Femur (tissue), 1 donor: ENCODE results near the gene PNMA1.
A peak's percentile ranks its signal among the peaks of the same experiment; 100 is the strongest.

Experiments used
- DNase-seq: peaks from one replicate; pipeline ENCODE4 v3.0.0-alpha.2; 2017

Gene PNMA1

DNA sequence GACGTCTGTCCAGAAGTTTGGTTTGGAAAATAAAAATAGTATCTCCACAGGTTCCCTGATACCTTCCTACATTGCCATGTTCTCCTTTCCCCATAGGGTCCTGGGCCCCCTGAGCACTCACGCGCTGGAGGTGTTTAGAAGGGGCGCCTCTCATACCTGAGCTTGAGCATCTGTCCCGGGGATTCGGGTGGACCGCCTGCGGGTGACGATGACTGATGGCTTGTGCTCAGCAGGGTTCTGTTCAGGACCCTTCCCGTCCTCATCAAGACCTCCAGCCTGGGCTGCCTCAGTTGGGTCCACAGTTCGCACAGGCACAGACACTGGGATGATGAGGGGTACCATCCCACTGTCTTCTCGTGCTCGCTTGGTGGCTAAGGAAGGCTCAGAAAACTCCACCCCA is 22.7 kb upstream of the PNMA1 start:
- DNase-seq = no peak

DNA sequence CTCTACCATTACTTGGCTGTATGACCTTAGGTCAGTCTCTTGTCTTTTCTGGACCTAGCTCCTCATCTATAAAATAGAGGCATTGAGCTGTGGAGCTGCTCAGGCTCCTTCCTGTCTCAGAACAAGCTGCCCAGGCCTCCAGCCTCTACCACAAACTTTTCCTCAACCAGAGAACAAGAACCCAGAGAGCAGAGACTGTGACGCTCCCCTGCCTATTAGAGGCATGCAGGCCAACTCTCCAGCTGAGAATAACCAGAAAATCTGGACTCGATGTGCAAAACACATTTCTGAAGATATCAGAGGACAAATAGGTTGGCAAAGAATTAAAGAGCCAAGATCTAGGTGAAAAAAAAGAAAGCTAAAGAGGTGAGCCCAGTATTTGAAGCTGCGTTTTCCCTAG is 17.8 kb upstream of the PNMA1 start:
- DNase-seq = no peak

DNA sequence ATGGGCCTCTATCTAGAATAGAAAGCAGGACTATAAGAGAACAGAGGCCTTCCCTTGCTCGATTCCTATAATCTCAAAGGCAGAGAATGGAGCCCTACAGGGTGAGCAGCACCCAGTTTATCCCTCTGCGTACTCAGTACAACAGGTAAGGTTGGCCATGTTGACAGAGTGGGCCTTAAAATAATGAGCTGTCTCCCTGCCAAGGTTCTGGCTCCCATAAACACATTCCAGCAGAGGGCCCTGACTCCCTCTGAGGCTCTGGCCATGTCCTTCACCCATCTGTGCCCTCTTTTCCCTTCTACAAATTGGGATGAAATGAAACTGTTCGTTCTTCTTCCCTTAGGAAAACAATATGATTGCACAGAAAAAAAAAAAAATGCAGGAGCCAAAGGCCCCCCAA is 16.9 kb upstream of the PNMA1 start:
- no peak for DNase-seq

DNA sequence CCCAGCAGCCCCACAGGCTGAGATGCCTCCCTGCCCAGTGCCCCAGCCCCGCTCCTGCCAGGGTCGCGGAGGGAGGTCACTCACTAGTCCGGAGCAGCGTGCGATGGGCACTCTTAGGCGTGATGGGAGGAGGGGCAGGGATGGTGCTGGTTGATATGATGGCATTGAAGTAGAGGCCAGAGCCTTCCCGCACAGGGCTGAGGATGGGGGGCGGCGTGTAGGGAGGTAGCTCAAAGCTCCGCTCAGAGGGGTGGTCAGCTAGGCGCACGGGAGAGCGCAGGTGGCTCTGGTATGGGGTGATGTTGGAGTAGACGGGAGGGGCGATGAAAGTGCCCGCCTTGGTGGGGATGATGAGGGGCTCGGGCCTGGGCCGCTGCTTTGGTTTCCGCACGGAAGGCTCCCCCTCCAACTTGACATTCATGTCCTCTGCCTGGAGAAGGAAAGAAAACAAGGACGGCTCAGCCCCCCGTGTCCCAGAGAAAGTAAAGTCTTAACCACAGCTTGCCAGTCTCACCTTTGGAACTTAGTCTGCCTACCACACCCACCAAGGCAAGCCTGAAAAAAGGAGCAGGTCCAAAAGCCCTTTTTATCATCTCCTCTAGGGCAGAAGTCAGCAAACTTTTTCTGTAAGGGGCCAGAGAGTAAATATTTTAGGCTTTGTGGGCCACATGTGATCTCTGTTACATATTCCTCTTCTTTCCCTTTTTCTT is 15.5 kb upstream of the PNMA1 start:
- DNase-seq = no peak

DNA sequence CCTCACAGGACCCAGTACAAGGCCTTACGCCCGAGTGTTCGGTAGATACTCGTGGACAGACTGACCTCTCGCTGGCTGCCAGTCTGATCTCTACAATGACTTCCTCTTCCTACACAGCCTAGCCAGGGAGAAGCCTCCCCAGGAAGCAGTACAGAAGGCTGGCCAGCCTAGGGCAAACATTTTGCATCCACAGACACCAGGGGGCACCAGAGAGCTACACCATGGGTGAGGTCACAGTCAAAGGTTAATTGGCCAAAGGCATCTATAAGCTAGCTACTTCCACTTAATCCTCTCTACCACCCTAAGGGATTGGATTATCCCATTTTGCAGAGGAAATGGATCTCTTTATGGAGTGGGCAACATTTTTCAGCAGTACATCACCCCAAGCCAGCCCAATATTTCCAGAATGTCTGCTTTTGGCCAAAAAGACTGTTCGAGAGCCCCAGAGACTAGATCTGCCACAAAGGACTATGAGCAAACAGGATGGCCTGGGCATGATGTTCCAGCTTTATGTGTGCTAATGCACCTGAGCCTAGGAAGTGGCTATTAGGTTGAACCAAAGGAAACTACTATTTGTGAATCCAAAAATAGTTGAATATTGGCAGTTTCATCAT is 14.6 kb upstream of the PNMA1 start:
- peak; percentile 90 for DNase-seq

DNA sequence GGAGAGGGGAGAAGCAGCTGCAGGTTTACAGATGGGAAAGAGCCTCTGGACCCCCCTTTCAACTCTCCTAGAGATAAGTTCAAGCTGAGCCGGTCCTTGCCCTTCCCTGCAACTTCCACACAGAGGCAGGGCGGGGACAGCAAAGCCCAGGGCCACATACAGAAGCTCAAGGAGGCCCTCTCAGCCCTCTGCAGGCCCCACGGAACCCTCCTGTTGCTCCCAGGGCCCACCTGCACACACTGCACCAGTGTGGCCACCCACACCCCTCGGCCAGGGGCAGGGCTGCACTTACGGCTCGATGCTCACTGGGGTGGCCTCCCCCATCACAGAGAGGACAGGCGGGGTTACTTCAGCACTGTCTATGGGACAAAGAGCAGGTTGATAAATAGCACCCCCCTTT is 13.0 kb upstream of the PNMA1 start:
- DNase-seq = no peak

DNA sequence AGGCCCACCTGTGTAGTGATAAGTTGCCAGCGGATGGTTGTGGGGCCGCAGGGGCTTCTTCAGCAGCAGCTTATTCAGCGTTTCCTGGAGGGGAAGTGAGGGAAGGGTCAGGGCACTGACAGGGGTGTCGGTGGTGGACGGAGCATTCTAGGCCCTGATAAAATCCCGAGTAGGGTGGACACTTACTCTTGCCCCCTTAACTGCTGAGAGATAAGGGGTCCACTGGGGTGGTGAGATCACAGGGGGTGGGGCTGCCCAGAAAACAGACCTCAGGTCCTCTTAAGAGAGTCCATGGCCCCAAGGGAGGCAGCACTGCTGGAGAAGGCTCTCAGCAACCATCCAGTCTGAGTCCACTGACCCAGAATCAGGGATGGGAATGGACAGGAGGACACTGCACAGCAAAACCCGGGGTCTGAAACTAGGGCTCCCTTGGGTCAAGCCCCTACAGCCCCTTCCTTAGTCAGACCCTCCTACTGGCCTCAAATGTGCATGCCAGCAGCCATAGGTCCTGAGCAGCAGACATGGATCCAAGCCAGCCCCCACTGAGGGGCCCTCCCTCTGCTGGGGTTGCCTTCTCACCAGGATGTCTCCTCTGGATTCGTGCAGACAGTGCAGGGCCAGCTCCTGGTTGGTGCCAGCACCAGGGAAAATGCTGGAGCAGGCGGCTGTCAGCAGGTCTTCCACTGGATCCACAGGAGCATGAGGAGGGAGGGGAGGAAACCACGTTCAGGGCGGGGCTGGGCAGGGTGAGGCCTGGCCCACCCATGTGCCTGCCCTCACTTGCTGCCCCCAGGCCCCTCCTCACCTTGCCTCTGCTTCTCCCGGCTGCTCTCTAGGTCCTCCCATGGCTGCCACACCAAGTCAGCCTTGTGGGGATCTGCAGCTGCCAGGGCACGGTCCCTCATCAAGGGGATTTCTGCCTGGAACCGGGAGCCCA is 12.1 kb upstream of the PNMA1 start:
- DNase-seq = no peak

DNA sequence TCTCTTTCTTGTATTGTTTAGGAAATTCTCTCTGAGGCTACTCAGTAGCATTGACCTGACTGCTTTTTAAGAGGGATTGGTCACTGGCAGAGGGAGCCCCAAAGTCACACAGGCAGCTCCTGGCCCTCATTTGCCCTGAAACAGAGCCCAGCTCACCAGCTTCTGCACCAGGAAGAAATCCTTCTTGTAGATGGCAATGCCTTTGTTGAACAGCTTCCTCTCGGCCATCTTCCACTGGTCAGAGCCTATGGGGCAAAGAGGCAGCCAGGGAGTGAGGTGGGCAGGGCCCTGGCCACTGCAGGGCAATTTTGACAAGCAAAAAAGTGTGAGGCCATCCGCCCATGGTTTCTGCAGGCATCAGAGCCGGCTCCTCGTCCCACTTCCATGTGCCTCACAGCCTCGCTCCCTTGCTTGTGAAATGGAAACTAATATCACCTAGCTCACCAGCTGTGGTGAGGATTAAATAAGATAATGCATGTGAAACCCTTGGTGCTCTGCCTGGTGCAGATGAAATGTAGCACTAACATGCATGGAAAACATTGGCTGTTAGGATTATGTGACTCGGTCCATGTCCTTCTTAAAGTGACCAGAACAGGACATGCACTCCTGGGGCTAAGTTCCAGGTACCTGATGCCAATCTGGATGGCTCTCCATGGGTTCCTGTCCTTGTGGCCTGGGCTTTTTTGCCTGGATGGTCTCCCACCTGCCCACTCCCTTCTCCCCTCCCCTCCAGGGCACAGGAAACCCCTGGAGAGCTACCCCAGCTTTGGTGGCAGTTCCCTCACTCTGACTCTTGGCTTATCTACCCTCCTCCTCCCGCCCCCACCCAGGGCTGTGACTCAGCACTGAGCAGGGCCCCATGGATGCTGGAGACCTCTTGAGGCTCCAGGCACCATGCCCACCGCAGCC is 11.2 kb upstream of the PNMA1 start:
- no peak for DNase-seq

DNA sequence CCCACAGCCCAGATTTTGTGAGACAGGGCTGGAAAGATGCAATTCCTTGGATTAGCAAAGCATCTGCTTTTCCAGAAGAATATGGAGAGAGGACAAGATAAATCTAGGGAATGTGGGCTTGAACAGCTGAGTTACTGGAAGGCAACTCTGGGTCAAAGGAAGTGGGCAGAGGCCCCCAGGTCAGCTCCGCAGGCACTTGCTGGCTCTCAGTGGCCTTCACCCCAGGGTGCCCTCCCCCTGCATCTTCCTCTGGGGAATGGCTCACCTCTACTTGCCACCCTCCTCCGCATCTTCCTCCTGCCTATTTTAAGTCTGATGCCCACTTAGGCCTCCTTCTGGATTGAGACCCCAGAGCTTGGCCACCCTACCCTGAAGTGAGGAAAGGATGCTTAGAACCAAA is 10.5 kb upstream of the PNMA1 start:
- no peak for DNase-seq

DNA sequence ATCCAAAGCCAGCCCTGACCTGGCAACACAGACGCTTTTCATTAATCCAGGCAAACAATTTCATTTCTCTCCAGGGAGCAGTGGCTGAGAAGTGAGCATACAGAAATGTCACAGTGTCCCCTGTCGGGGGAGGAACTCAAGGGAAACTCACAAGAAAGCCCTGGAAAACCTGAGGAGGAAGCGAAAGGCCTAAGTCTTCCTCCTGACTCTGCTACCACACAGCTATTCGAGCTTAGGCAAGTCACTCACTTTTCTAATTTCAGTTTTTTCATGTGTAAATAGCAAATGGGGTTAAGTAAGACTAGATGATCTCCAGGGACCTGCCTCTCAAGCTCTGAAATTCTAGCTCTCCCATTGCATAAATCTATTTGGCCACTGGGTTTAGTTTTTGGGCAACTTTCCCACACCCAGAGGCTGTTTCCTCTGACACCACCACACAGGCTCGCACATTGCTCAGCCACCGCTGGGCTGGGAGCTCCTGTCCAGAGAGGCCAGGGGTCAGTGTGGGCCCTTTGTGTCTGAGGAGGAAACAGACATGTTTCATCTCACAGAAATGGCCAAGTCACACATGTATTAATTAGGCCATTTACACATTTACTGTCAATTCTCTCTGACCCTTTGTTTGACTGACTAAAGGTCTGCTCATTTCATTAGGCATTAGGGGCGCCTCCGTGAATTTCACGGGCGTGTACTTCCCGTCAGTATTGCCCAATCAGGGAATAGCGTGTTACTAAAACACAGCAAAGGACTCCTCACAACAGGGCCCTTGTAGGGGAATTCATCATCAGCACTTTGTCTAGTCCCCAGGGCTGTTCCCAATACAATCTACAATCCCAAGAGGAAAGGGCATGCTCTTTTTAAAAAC is 9.8 kb upstream of the PNMA1 start:
- DNase-seq = peak; percentile 71

DNA sequence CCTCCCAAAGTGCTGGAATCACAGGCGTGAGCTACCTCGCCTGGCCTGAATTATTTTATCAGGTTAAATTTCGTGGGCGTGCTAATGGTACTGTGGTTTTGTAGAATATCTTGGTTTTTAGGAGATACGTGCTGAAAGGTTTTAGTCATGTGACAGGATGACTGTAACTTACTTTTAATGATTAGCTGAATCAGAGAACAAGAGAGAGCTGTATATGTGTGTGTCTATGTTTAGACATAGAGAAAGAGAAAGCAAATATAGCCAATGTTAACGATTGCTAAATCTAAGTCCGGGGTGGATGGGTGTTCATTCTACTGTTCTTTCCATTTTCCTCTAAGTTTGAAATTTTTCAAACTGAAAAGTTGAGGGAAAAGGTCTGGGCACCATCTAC is 9.2 kb upstream of the PNMA1 start:
- DNase-seq = no peak

DNA sequence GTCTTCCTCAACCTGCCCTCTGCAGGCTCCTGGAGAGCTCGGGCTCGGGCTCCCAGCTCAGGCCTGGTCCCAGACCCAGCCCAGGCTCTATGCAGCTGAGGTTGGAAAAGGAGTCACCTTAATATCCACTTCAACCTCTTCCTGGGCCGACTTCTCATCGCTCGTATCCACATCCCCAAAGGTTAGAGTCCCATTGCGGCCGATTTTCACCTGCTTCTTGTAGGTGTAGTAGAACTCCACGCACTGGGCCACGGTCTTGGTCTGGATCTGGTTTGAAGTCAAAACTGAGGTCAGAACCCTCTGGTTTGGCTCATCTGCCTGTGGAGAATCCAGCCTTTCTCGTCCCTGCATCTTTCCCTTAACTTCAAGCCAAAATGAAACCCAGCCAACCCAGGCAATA is 8.4 kb upstream of the PNMA1 start:
- DNase-seq = no peak

DNA sequence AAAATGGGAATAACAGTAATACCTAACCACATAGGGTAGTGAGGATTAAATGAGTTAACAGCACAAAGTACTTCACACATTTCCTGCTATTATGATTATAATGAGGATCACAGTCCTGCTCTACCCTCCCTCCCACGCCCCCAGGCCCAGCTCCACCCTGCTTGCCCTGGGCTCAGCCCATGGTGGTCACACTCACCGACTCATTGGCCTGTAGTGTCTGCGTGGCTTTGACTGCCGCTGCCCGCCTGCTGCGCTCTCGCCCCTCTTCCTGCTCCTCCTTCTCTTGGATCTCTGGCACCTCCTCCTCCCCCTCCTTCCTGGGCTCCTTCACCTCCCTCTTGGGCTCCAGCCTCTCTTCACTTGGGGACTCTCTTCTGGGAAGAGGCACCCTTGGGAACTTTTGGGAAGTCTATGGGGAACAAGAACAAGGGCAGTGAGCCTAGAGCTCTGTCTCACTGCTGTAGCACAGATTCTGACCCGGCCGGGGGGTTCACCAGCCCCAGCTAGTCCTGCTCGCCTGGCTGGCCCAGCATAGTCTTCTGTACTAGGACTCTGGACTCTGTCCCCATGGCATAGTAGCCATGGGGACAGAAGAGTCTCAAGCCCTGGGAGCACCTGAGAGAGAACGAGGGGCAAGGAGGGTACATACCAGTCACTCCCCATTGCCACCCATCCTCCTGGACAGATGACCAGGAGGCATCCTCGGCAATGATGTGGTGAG is 7.1 kb upstream of the PNMA1 start:
- no peak for DNase-seq

DNA sequence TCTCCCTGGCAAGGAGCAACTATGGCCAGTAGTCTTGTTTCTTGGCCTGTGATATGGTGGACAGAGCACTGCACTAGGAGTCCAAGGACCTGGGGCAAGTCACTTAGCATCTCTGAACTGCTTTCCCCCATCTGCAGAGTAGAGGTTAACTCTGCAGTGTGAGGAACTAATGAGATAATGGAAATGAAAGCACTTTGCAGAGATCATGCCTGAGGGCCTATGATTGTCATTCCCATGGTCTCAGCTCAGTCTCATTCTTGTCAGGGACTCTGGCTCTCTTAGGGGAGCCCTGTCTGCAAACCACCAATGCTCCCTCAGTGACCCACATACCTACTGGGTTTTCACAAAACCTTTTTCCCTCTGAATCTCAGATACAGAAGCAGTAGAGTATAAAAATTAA is 6.5 kb upstream of the PNMA1 start:
- DNase-seq = no peak

DNA sequence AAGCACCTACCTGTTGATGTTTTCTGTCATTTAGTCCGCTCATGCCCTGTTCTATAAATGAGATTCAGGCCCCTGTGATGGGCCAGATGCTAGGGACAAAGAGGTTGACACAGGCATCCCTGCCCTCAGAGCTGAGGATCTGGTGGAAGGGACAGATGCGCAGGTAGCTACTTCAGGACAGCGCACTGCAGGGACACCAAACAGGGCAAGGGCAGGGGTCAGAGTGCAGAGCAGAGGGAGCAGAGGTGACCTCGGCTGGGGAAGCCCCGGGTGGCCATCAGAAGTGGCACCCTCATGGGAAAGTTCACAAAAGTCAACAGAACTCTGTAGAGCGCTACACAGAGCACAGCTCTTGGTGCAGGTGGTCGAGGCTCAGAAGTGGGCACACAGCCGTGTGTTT is 5.6 kb upstream of the PNMA1 start:
- no peak for DNase-seq

DNA sequence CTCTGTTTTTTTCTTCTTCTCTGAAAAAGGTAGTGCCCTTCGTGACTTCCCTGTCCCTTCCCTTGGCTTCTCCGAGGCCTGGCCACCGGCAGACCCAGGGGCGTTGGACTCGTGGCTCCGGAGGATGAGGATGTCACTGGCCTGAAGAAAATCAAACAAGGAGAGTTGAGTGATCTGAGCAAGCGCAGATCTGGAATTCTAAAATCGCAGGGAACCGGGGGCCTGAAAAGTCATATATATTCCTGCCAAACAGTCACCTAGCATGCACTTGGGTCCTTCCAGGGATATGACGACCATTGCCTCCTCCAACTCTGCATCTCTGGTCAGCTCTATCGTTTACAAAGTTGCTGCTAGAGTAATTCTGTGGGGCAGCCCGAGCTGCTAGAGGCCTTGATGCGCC is 5.2 kb upstream of the PNMA1 start:
- DNase-seq = no peak

DNA sequence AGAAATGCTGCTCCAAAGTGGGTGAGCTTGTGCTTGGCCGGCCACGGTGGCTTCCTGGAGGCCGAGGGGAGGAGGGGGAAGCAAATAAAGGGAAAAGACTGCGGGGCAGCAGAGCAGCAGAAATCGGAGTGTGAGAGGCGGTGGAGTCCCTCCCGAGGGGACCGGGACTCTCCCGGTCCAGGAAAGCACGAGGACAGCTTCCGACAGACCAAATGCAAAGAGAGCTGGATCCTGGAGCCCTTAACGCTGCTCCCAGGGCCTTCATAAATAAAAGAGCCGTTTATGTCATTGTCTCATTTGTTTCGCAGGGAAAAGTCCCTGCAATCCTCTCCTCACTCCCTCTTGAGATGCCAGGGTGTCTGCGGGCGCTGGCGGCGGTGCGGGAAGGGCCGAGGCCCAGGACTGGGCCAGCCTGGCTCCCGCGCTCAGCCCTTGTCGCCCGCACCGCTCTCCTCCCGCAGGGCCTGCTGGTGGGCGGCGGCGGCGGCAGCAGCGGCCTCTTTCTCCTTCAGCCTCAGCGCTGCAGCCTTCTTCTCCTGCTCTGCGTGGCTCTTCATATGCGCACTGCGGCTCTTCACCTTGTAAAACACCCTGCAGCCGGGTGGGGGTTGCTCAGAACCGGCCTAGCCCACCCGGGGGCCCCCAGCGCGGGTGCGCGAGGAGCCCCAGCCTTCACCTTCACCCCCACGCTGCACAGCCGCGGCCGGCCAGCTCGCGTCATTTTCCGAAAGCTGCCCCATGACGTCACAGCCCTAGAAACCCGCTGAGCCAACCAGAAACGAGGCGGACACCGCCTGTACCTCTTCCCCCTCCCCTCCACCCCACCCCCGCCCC is 4.5 kb upstream of the PNMA1 start:
- peak; percentile 65 for DNase-seq

DNA sequence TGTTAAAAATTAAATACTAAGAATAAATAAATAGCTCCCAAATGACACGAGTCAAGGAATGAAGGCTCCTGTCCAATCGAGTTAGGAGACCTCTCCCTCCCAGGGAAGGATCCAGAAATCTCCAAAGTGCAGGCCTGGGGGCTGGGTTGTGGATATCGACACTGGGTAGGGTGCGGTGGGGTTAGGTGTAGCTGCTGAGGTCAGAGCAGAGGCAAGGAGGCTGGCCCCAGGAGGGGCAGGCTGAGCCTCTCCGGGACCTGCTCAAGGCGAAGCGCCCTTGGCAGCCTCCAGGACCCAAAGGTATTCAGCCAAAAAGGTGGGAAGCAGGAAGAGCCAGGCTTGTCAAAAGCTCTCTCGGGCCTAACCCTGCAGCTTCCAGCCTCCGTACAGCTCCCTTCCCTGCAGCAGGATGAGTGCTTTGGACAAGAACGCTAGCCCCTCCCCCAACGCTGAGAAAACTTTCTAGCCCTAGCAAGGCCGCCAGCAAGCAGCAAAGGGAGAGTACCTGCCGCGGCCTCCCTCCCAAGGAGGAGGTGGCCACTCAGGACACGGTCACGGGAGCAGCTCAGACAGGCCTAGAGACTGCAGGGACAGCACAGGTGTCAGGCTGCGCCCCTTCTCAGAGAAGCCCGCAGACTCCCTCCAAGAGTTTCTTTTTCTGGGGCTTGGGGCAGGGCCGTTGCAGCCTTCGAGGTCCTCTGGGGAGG is 3.7 kb upstream of the PNMA1 start:
- no peak for DNase-seq

DNA sequence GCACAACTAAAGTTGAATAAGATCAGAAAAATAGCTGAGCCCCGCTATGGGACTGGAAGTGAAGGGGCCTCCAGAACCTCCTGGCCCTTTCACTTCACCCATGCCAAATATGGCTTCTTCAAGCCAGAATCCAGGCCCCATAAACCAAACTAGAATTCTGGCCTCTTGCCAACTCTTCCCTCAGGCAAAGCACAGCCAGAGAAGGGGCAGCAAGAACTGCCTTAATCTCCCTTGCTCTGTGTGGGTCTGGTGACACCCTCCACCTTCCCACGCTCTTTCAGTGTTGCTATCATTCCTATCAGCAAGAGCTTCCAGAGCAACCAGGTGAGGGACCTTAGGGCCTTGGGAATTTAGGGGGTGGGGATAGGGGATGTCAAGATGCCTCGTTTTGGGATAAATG is 3.1 kb upstream of the PNMA1 start:
- no peak for DNase-seq

DNA sequence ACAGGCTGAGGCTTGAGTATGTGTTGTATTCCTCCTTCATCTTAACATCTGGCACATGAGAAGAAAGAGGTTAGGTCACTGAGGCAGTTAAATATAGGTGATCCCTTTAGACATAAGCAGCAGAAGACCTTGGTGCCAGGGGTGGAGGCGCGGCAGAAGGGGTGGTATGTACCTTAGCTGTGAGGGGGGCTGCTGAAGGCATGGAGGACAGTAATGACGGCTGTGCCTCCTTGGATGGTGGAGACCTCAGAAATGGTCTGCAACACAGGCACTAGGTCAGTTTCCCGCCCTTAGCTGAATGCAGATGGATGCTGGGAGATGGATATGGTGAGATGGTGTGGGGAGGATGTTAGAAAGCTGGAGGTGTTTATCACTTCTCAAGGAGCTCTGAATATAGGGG is 1.5 kb upstream of the PNMA1 start:
- no peak for DNase-seq
